ENCODE results near the gene EVL. TPM values are rescaled to one million over a fixed set of nuclear protein-coding genes. Genes with fewer than 3 reads are reported as not detected.

The EVL gene
- total RNA-seq, 2 donors from 2014 or later, result 53.1 to 102 TPM

DNA sequence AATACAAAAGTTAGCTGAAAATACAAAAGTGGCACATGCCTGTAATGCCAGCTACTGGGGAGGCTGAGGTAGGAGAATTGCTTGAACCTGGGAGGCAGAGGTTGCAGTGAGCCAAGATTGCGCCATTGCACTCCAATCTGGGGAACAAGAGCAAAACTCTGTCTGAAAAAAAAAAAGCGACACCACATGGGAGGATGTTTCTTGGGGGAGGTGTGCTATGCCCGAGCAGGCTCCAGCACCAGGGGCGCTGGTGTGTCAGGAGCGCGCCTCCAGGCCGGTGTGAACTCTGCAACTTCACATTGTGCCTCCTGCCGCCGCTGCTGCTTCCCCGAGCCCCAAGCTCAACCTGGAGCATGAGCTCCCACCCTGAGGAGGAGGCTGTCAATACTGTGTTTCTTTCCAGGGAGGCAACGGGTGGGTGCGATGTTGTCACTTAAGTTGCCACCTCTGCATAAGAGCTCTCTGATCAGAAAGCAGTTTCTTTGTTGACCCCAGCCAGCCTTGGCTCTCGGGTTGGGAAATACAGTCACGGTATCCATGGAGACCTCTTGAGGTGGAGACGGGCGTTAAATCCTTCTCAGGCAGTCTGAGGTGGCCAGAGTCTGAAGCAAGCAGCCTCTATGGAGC is 75.3 kb downstream of the EVL start:
- Histone ChIP-seq H3K4me3 (no peak overlapping the region), H3K27me3 (replicated peaks; ENCODE audit: insufficient read depth) (no peaks in the 10 kb centered on the region), H3K4me1 (ENCODE audit: control insufficient read depth in 1 of 2, low read depth in 2 of 2) (no peaks in the 10 kb centered on the region), H3K9me3 (no peaks in the 10 kb centered on the region), H3K36me3 (no peaks in the 10 kb centered on the region), H3K27ac (no peak overlapping the region)
- ATAC-seq (ENCODE audit: insufficient number of reproducible peaks, low FRiP score, low read depth) (no peak), DNase-seq (ENCODE audit: low spot score) (no peak)
- no peak for TF ChIP-seq CTCF (IDR thresholded peaks at IDR 0.05)

GRCh38 chr14:100141098-100141497 is 75.9 kb downstream of the EVL start:
- Histone ChIP-seq H3K36me3 (no peaks in the 10 kb centered on the region), H3K27ac (no peak overlapping the region), H3K27me3 (replicated peaks; ENCODE audit: insufficient read depth) (no peaks in the 10 kb centered on the region), H3K9me3 (no peaks in the 10 kb centered on the region), H3K4me1 (ENCODE audit: control insufficient read depth in 1 of 2, low read depth in 2 of 2) (no peaks in the 10 kb centered on the region), H3K4me3 (no peak overlapping the region)
- DNase-seq (ENCODE audit: low spot score) (no peak), ATAC-seq (ENCODE audit: insufficient number of reproducible peaks, low FRiP score, low read depth) (no peak)
- TF ChIP-seq CTCF (IDR thresholded peaks at IDR 0.05), result no peak

GRCh38 chr14:100142073-100143040 is 77.1 kb downstream of the EVL start:
- no peaks in the 10 kb centered on the region for H3K36me3 ChIP-seq
- DNase-seq (ENCODE audit: low spot score), result no peak
- no peak overlapping the region for H3K27ac ChIP-seq
- no peak for ATAC-seq (ENCODE audit: insufficient number of reproducible peaks, low FRiP score, low read depth)
- TF ChIP-seq CTCF (IDR thresholded peaks at IDR 0.05), result no peak
- H3K27me3 ChIP-seq (replicated peaks; ENCODE audit: insufficient read depth), result no peaks in the 10 kb centered on the region
- H3K4me1 ChIP-seq (ENCODE audit: control insufficient read depth in 1 of 2, low read depth in 2 of 2), result no peaks in the 10 kb centered on the region
- no peak overlapping the region for H3K4me3 ChIP-seq
- H3K9me3 ChIP-seq, result no peaks in the 10 kb centered on the region

DNA sequence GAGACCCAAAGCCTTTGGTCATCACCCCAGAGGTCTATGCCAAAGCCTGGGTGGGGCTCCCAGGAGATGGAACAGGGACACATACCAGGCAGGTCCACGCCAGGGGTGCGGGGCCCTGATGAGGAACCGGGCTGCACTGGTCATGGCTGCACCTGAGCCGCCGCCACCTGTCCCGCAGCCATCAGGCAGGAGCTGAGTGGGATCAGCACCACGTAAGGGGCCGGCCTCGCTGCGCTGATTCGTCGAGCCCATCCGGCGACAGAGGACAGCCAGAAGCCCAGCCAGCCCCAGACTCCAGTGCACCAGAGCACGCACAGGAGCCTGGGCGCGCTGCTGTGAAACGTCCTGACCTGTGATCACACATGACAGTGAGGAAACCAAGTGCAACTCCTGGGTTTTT is 78.3 kb downstream of the EVL start:
- no peaks in the 10 kb centered on the region for H3K27me3 ChIP-seq (replicated peaks; ENCODE audit: insufficient read depth)
- H3K4me3 ChIP-seq, result no peak overlapping the region
- H3K27ac ChIP-seq, result no peak overlapping the region
- no peaks in the 10 kb centered on the region for H3K36me3 ChIP-seq
- DNase-seq (ENCODE audit: low spot score), result no peak
- H3K4me1 ChIP-seq (ENCODE audit: control insufficient read depth in 1 of 2, low read depth in 2 of 2), result no peaks in the 10 kb centered on the region
- H3K9me3 ChIP-seq, result no peaks in the 10 kb centered on the region
- TF ChIP-seq CTCF (IDR thresholded peaks at IDR 0.05), result no peak
- ATAC-seq (ENCODE audit: insufficient number of reproducible peaks, low FRiP score, low read depth), result no peak

DNA sequence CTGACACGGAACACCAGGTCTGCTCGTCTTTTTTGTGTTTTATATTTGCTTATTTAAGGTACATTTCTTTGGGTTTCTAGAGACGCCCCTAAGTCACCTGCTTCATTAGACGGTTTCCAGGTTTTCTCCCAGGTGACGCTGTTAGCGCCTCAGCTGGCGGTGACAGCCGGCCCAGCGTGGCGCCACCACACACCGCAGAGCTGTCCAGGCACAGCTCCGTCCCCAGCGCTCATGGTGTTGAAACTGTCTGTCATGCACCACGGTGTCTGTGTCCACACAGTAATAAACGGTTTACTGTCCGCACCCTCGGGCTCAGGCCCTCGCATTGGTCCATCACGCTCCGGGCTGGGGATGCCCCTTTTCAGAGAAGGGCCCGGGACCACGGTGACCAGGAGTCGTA is 78.7 kb downstream of the EVL start:
- no peak for ATAC-seq (ENCODE audit: insufficient number of reproducible peaks, low FRiP score, low read depth)
- no peaks in the 10 kb centered on the region for H3K36me3 ChIP-seq

More for the DNA sequence above, 78.7 kb downstream of the EVL start:
- no peak overlapping the region for H3K27ac ChIP-seq
- no peak overlapping the region for H3K4me3 ChIP-seq
- no peak for DNase-seq (ENCODE audit: low spot score)
- no peaks in the 10 kb centered on the region for H3K27me3 ChIP-seq (replicated peaks; ENCODE audit: insufficient read depth)
- H3K9me3 ChIP-seq, result no peaks in the 10 kb centered on the region
- no peaks in the 10 kb centered on the region for H3K4me1 ChIP-seq (ENCODE audit: control insufficient read depth in 1 of 2, low read depth in 2 of 2)
- TF ChIP-seq CTCF (IDR thresholded peaks at IDR 0.05), result no peak

Data from thoracic aorta (tissue), 2 donors.